Measurements from ENCODE around the gene RIMBP2. TPM values are rescaled to one million over a fixed set of nuclear protein-coding genes. Genes with fewer than 3 reads are reported as not detected.

Gene RIMBP2
- total and polyA plus RNA-seq, 9 of the 15 experiments (the other 6 are each of a cell fraction or from before 2014, with no cell fraction given): not detected

DNA sequence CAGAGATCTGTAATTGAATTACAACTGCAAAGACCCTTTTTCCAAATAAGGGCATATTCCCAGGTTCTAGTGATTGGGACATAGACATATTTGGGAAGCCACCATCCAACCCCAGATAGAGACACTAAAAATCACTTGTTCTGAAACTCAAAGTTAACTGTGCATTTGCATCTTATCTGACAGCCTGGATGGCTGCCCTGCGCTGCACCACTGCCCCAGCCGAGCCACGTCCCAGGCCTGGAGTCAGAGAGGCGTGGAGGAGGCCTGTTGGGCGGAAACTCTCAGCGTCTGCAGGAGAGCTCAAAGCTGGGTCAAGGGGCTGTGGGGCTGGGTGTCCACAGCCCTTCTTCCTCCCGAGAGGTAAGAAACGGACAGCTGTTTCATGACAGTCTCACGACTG is 124.4 kb downstream of the RIMBP2 start:
- H3K27ac ChIP-seq (ENCODE audit: extremely low read depth, low read depth, low read length): no peak overlapping the region
- no peak overlapping the region for H3K9ac ChIP-seq (ENCODE audit: insufficient read depth in 1 of 2, low read depth in 2 of 2, low read length in 2 of 2)
- H3K79me2 ChIP-seq (ENCODE audit: control insufficient read depth, insufficient read depth, low read length): no peaks in the 10 kb centered on the region
- no peak for ATAC-seq
- no peaks in the 10 kb centered on the region for H3K4me1 ChIP-seq (replicated peaks in 1 of 2; ENCODE audit: control insufficient read depth in 2 of 2, insufficient read depth in 2 of 2, low read length in 2 of 2)
- in situ Hi-C loops (cut with MboI): no loop called here
- H3K9me1 ChIP-seq (ENCODE audit: control insufficient read depth, insufficient read depth, low read length): no peaks in the 10 kb centered on the region
- TF ChIP-seq ZBTB17 (CRISPR knock-in tag; IDR thresholded peaks at IDR 0.05) (no peak), ZNF655 (CRISPR knock-in tag; IDR thresholded peaks at IDR 0.05) (no peak), ZNF609 (CRISPR knock-in tag; IDR thresholded peaks at IDR 0.05; ENCODE audit: borderline replicate concordance) (no peak), ZNF384 (IDR thresholded peaks at IDR 0.05; ENCODE audit: low read depth, low read length) (no peak), RBM17 (IDR thresholded peaks at IDR 0.05; ENCODE audit: borderline replicate concordance, low read depth, low read length) (no peak), C11orf30 (IDR thresholded peaks at IDR 0.05; ENCODE audit: low read depth) (no peak)
- POLR2A ChIA-PET: no interaction called here
- CTCF ChIA-PET (ENCODE audit: low intra/inter-chr PET ratio): no interaction called here
- 0% methylated on average over 7 of the region's 9 CpGs for WGBS (ENCODE audit: insufficient coverage, low coverage, missing lambda C conversion rate)
- H3K36me3 ChIP-seq (ENCODE audit: control insufficient read depth, insufficient read depth, low read length): no peaks in the 10 kb centered on the region
- peaks cover 16 to 38% of the 10 kb centered on the region in 2 experiments; a peak in 4 of 5 replicates for H3K27me3 ChIP-seq (ENCODE audit: control insufficient read depth in 2 of 2, insufficient read depth in 2 of 2, low read length in 2 of 2)
- H3K9me3 ChIP-seq (replicated peaks; ENCODE audit: control insufficient read depth, insufficient read depth, low read depth, low read length): no peaks in the 10 kb centered on the region
- no peak overlapping the region for H3K4me2 ChIP-seq (ENCODE audit: insufficient read depth, low read length)
- intact Hi-C loops (cut with micrococcal nuclease): no loop called here
- DNase-seq (ENCODE audit: extremely low read depth in 1 of 4, low spot score in 3 of 4): no peak
- H4K20me1 ChIP-seq (replicated peaks; ENCODE audit: control insufficient read depth, insufficient read depth, low read length): peaks cover 5% of the 10 kb centered on the region; the same call in 1 of the 2 replicates
- no TSS peak for BruUV-seq (replicated peaks)
- no peak overlapping the region for H2AFZ ChIP-seq (ENCODE audit: low read depth, low read length)
- FAIRE-seq: no peak
- H3K4me3 ChIP-seq: no peak overlapping the region

Measured in K562 (cell line).